Ramos (cell line): Measurements from ENCODE around the gene ANKRD53.
"Not testable (repeated sequence)": the region's sequence is repeated elsewhere in the genome, so short reads cannot be mapped to it uniquely, and the experiment has no call there.

ENCODE experiments used
- in situ Hi-C: fragments of 300-500 bp; cut with MboI; formaldehyde crosslinking; loops from one replicate; pipeline ENCODE4 v1.14.3; 2022; ENCODE audit warnings: low sequenced_read_pairs; ENCODE audit not compliant: unreplicated experiment

Gene ANKRD53

DNA sequence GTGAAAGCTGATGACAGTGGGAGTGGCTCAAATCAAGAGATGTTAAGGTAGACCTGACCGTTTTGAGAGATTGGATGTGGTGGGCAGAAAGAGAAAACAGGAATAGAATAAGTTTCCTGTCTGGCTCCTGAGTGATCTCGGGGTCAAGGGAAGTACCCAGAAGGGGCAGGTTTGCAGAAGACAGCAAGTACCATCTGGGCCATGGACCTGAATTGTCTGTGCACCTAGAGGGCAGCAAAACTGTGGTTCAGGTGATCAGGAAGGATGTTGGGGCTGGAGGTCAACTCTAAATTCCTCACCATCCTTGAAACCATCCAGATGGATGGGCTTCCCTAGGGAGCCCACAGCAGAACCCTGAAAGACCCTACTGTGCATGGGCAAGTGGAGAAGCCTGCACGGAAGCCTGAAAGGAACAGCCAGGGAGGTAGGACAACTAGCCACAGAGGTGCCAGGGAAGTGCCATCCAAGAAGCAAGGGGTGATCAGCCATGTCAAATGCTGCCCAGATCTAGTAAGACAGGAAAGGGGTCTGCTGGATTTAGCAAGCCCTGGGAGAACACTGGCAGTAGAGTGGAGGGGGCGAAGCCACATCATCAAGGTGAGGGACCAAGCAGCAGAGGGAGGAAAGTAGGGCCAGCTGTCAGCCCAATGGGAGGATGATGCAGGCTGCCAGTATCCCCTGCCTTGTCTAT is 8.2 kb downstream of the ANKRD53 start:
- in situ Hi-C loops = no loop called here

GRCh38 chr2:70987386-70987785 is 9.0 kb downstream of the ANKRD53 start:
- in situ Hi-C loops = no loop called here

DNA sequence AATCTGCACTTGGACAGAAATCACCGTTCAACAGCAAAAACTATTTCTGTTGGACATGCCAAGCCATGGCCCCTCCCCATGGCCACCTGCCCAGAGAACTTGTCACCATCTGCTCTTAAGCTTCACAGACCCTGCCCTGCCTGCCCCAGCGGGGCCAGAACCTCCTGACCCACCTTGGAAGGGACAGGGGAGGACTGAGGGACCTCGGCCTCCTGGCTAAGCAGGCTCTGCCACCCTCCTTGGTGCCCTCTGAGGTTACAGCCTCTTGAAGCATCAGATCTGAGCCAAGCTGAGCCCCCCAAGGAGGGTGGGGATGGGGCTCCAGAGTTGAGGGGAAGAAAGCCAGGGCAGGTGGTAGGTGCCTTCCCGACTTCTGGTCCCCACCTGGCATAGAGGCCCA is 9.7 kb downstream of the ANKRD53 start:
- in situ Hi-C loops = no loop called here

DNA sequence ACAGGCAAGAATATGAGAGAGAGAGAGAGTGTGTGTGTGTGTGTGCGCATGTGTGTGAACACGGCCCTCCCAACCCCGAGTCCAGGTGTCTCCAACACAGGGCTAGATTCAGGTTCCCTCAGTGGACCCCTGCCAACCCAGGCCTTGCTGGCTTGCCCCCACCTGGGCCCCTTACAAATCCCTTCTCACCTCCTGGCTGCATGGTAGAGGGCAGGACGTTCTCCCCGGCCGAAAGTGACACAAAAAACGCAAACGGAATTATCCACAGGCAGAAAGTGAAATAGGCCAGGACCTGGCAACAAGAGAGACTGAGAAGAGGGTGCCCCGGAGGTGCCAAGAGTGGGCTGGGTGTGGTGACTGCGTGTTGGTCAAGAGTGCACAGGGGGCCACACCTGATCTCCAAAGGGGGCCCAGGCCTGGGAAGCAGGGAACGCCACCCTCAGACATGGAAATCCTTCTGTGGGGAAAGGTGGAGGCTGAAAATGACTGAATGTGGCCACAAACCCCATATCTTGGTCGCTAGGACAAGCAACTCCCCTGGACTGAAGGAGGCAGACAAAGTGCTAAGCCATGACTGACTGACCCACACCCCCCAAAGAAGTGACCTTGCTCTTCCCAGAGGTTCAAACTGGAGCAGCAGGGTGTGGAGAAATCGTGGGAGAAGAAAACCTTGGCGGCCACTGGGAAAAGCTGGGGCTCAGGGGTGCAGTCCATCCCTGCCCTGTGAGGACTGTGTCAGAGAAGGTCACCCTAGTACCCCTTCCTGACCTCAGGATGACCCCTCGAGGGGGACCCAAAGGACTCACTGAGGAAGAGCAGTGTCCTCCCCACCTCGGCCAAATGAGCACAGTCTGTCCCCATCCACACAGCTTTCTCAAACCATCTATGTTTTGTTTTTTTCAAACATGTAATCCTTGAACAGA is 10.6 kb downstream of the ANKRD53 start:
- in situ Hi-C loops = no loop called here

DNA sequence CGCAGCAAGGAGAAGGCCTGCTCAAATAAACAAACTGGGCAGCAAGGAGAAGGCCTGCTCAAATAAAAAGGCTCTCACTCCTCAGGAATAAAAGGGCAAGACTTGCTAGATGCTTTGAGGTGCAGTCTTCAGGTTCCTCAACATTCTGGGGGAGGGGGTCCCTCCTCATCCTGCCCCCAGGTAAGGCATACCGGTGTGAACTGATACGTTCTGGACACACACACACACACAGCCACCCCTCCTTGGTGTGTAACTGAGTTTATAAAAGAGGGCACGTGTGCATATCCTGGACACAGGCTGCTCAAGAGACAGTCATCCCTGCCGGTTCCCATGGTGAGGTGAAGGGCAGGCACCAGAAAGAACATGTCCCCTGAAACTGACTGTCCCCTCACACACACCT is 11.8 kb downstream of the ANKRD53 start:
- in situ Hi-C loops = no loop called here

DNA sequence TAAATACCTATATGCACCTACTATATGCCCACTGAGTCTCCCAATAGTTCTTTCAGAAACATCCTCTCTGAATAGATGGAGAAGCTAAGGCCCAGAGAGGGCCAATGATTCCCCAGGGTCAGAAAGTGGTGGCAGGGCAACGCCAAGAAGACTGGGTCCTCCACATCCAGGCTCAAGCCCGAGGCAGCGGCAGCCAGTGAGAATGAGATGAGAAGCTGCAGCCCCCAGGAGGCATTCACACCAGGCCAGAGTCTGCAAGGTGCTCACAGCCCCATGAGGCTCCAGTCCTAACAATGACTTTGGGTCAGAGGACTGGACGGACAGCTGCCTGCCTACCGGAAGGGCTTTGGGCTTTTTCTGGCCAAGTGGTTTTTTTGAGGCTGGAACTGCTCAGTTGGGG is 12.7 kb downstream of the ANKRD53 start:
- in situ Hi-C loops = no loop called here

- in situ Hi-C loops = no loop called here
Measured at GRCh38 chr2:70991742-70992141, 13.3 kb downstream of the ANKRD53 start.

GRCh38 chr2:70992945-70993853 is 14.8 kb downstream of the ANKRD53 start:
- in situ Hi-C loops = no loop called here

DNA sequence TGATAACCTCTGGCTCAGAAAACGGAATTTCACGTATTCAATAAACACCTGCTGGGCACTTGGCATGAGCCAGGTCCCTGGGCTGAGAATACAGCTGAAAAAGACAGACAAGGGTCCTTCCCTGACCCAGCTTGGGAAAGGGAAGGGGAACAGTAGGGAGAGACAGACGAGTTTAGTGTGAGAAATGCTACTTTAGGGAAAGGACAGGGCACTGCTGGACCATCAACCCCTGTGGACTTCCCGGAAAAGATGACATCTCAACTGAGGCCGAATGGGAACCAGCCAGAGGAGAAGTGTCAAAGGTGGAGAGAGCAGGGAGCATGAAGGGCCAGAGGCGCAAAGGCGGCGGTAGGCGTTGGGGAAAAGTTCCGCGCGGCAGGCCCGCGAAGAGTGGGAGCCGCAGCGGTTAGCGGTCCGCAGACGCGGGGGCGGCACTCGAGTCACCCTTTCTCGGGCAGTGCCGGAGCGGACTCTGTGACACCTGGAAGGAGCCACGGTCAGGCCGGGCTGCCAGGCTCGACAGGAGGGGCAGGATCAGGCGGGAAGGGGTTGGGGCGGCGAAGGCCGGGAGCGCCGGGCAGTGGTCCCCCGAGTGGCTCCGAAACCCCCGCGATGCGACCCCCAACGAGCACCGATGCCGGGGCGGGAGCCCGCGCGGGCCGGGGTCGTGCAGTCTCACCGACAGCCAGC is 15.7 kb downstream of the ANKRD53 start:
- in situ Hi-C loops = no loop called here

GRCh38 chr2:70994699-70995425 is 16.4 kb downstream of the ANKRD53 start, which contains the start of gene TEX261:
Gene TEX261 (minus strand): TSS chr2:70994873. CDS start chr2:70994757, 116 bp downstream.
- in situ Hi-C loops = no loop called here

GRCh38 chr2:70995426-70995729 is 16.9 kb downstream of the ANKRD53 start:
- in situ Hi-C loops = no loop called here

- in situ Hi-C loops = not testable (repeated sequence)
Measured at GRCh38 chr2:70998885-70999284, 20.5 kb downstream of the ANKRD53 start.

DNA sequence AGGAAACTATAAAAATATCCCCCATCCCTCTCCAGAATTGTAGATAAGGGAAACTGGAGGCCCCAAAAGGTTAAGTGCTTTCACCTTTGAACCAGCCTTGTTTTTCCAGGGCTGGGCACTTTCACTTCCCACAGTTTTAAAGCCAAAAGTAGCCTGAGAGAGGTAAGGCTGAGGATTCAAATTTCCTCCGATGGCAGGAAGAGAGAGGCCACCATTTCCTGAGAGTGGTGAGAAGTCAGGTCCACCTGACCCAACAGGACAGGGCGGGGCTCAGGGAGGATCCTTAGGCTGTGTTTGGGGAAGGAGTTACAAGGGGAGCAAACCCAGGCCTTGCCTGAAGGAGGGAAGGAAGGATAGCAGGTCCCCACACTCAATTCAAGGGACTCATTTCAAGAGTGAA is 20.9 kb downstream of the ANKRD53 start:
- in situ Hi-C loops = no loop called here

GRCh38 chr2:70999931-71000330 is 21.5 kb downstream of the ANKRD53 start:
- in situ Hi-C loops = not testable (repeated sequence)

DNA sequence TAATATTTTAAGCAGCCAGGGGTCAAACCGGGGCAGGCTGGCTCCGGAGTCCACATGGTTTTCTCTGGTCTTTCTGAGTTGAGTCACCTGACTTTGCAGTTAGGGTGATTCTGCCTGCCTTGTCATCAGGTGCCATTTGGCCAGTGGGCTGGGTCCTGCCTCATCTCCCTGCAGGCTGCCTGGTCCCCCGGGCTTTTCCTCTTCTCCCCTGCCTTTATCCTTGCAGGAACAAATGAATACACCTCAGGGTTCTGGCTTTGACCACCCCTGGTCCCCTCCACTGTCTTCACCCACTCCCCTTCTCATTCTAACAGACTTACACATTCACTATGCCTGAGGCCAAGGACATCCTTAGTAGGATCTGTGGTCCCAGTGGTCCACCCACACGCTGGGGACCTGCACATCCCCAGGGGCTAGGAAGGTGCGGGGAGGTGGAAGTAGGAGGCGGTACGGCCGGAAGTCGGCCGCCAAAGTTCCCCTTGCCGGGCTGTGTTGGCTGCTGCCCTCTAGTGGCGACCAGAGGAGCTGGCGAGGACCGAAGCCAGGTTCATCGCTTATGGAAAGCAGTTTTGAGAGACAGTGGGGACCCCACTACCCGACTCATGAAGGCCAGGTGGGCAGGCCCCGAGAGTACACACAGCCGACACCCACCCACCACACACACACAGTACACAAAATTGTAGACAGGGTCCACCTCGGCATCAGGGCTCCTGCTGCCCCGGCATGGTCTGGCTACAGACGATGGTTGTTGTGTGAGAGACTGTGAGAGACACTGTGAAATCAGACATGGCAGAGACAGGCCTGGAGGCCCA is 22.6 kb downstream of the ANKRD53 start:
- in situ Hi-C loops = no loop called here

- in situ Hi-C loops = no loop called here
Measured at GRCh38 chr2:71001592-71001927, 23.1 kb downstream of the ANKRD53 start.

DNA sequence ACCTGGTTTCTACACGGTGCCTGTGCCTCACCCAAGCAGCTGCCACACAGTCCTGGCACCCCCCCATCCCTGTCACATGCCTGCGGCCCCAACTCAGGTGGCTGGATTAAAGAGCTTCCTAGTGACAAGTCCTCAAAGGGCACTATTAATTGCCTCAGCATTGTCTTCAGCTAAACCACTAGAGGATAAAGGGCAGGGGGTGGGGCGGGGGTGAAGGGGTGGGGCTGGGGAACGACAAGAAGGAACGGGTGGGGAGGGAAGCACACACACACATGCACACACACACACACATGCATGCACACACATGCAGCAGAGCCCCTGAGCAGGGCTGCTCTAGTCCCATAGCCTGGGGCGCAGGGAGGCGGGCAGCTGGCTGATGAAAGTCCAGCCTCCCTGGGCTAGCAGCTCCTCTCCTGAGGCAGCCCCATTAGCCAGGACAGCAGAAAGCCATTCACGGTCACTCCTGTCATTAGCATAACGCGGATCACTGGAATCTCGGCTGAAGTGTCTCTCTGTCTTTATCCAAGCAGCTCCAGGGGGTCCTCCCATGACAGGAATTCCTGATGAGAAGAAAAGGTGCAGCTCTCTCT is 23.6 kb downstream of the ANKRD53 start:
- in situ Hi-C loops = no loop called here

- in situ Hi-C loops = no loop called here
Measured at GRCh38 chr2:71003396-71003795, 25.0 kb downstream of the ANKRD53 start.
